Measurements from ENCODE around the gene PRDM10.

DNA sequence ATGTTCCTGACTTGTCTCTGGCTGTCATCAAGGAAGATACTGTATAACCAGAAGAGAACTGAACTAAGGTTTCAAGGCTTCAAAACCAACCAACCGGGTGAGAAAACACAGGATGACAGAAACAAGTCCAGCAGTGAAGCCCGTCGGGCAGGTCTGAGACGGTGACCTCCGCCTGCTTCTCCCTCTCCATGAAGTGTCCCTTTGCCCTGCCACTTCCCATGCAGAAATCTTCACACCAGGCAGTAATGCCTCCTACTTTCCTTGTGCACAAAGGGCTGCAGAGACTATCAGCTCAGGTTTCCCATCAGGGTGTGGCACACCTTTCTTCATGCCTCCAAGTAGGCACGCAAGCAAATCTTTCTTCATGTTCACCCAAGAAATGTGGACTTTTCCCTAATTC is 24.2 kb downstream of the PRDM10 start:
- TF ChIP-seq, protein P1, sequence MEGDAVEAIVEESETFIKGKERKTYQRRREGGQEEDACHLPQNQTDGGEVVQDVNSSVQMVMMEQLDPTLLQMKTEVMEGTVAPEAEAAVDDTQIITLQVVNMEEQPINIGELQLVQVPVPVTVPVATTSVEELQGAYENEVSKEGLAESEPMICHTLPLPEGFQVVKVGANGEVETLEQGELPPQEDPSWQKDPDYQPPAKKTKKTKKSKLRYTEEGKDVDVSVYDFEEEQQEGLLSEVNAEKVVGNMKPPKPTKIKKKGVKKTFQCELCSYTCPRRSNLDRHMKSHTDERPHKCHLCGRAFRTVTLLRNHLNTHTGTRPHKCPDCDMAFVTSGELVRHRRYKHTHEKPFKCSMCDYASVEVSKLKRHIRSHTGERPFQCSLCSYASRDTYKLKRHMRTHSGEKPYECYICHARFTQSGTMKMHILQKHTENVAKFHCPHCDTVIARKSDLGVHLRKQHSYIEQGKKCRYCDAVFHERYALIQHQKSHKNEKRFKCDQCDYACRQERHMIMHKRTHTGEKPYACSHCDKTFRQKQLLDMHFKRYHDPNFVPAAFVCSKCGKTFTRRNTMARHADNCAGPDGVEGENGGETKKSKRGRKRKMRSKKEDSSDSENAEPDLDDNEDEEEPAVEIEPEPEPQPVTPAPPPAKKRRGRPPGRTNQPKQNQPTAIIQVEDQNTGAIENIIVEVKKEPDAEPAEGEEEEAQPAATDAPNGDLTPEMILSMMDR (IDR thresholded peaks at IDR 0.05 in 2 of 3, conservative IDR thresholded peaks at IDR 0.05 in 1 of 3; ENCODE audit: borderline replicate concordance in 1 of 3, insufficient read depth in 1 of 3, low read depth in 2 of 3, low read length in 2 of 3) = no peak
- TF ChIP-seq EZH2 (IDR thresholded peaks at IDR 0.05) (no peak), CEBPB (IDR thresholded peaks at IDR 0.05; ENCODE audit: low read depth) (no peak), TCF7L2 (IDR thresholded peaks at IDR 0.05; ENCODE audit: borderline replicate concordance, extremely low read depth, insufficient read depth, insufficient read length) (no peak), ATF3 (IDR thresholded peaks at IDR 0.05) (no peak), CBX3 (IDR thresholded peaks at IDR 0.05; ENCODE audit: low read depth) (no peak), ZBTB33 (IDR thresholded peaks at IDR 0.05; ENCODE audit: extremely low read depth, insufficient replicate concordance, low read length) (no peak), SIN3A (IDR thresholded peaks at IDR 0.05; ENCODE audit: low read depth) (no peak)
- TF ChIP-seq, protein P2, sequence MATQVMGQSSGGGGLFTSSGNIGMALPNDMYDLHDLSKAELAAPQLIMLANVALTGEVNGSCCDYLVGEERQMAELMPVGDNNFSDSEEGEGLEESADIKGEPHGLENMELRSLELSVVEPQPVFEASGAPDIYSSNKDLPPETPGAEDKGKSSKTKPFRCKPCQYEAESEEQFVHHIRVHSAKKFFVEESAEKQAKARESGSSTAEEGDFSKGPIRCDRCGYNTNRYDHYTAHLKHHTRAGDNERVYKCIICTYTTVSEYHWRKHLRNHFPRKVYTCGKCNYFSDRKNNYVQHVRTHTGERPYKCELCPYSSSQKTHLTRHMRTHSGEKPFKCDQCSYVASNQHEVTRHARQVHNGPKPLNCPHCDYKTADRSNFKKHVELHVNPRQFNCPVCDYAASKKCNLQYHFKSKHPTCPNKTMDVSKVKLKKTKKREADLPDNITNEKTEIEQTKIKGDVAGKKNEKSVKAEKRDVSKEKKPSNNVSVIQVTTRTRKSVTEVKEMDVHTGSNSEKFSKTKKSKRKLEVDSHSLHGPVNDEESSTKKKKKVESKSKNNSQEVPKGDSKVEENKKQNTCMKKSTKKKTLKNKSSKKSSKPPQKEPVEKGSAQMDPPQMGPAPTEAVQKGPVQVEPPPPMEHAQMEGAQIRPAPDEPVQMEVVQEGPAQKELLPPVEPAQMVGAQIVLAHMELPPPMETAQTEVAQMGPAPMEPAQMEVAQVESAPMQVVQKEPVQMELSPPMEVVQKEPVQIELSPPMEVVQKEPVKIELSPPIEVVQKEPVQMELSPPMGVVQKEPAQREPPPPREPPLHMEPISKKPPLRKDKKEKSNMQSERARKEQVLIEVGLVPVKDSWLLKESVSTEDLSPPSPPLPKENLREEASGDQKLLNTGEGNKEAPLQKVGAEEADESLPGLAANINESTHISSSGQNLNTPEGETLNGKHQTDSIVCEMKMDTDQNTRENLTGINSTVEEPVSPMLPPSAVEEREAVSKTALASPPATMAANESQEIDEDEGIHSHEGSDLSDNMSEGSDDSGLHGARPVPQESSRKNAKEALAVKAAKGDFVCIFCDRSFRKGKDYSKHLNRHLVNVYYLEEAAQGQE (IDR thresholded peaks at IDR 0.05; ENCODE audit: low read depth) = no peak
- TF ChIP-seq, protein P3, sequence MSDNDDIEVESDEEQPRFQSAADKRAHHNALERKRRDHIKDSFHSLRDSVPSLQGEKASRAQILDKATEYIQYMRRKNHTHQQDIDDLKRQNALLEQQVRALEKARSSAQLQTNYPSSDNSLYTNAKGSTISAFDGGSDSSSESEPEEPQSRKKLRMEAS (IDR thresholded peaks at IDR 0.05) = no peak
